NCI-H526 (cell line): ENCODE measurements around the gene CEP152.
A peak's percentile ranks its signal among the peaks of the same experiment; 100 is the strongest.
"Not testable (repeated sequence)": the region's sequence is repeated elsewhere in the genome, so short reads cannot be mapped to it uniquely, and the experiment has no call there.

Source experiments
- DNase-seq, 2 experiments: peaks; one replicate each; lab custom pipeline; 2025; lab: John Stamatoyannopoulos, UW

Gene CEP152

DNA sequence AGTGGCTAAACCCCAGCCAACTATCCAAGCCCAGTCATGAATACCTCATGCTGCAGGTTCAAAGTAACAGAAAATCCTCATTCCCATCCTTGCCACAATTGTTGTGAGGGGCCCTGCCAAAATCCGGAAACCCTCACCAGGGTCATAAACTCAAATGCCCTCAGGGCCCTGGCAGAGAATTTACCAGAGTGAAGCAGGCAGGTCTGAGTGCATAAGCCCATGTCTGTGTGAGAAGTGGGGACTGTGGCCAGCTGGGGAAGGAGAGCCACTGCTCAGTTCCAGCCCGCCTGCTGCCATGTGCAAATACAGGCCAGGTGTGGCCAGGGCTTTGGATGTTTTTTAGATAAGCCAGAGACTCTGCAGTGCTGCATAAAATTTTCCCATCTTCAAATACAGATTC, 7.0 kb downstream of the CEP152 start:
- no peak for DNase-seq

DNA sequence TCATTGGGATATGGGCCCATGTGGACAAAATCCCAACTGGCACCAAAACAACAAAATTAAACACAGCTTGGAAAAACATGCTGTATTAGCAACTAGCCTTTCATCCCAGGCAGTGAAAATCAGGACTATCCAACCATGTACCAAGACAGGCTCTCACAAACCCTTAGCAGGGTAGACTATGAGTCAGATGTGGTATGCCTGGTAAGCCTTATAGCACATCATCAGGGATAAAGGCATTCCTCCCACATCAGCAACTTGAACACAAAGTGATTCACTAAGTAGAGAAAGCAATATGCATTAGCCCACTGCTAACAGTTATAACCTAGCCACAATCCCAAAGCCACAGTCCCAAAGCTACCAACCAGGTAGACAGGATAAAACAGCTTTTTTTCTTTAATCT, 8.0 kb downstream of the CEP152 start:
- DNase-seq, result no peak

DNA sequence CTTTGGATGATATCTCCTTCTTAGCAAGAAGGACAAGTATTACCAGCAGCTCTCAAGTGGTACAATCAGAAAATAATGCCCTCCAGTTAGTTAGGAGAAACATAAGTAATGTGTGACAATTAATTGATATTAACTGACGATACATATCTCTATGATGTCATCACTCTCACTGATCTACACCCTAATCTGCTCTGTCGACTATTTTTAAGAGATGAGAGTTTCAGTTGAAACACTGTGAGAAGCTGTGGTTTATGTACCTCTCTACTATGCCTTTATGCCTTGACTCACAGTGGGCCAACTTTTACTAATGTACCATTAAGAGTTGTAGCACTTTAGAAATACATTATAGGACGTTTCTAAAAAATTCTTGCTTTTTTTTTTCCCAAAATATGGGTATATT, 8.6 kb downstream of the CEP152 start:
- no peak for DNase-seq

- peak in 1 of 2 experiments; percentile 26 for DNase-seq
These were observed 9.9 kb downstream of the CEP152 start for GRCh38 chr15:48800811-48801455.

DNA sequence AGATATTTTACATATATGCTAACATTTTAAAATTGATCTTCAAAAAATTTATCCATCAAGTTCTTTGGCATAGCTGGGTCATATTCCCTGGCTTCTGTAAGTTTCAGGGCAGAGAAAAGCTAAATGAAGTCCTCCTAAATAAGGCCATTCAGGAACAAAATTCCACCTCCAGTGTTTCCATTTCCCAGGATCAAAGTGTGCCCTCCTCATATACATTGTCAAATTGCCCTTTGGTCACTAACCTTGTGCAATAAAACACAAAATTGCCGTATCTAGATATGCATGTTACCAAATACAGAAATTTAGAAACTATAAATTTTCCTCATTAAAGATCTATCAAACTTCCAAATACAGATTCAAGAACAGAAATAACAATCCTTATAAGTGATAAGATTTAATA, 10.6 kb downstream of the CEP152 start:
- no peak for DNase-seq

DNA sequence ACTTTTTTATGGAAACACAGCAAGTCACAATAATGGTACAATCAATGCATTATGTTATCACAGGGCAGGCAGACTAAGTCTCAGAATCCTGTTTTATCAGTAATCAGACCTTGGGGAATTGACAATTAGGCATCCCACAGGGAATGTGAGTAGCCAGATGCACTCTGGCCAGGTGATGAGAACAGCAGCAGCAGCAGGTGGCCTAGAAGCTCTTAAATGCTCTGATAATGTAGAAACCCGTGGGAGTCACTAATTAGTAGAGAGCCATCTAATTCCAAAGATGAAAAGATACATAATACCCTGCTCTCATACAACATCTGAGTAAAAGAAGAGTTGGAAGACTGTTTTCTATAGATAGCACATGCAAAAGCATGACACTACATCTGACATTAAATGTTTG, 12.6 kb downstream of the CEP152 start:
- DNase-seq, result peak; percentile 9 to 38

DNA sequence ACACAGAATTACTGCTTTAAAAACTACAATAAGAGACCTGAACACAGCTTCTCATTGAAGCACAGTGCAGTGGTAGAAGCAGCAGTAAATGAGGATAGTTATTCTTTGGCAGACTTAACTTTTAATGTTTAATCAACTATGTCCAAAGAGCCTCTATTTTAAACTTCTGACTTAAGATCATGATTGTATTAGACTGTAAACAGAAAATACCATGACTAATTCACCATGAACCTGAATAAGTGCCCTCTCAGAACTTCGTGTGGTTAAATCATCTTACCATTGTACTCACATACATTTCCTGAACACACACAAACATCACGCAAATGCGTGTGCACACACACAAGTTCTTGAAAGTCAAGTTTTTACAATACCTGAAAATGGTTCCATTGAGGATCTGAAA, 13.9 kb downstream of the CEP152 start:
- DNase-seq, result no peak

GRCh38 chr15:48796521-48796920, 14.3 kb downstream of the CEP152 start:
- DNase-seq, result no peak

DNA sequence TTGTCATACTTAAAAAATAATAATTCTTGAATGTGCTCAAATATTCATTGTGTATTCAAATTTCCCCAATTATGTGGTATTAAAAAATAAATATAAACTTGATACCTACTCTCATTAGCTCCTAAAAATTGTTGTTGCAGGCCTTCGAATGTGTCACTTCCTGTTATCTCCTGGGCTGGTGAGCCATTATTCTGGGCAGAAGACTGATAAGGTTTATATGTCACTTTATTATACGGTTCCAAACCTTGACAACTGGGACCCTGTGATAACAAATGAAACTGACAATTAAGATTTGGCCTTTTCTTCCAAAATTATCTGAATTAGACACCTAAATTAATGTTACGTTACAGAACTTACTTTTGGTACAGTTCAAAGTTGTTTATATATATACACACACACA, 15.0 kb downstream of the CEP152 start:
- DNase-seq, result no peak

DNA sequence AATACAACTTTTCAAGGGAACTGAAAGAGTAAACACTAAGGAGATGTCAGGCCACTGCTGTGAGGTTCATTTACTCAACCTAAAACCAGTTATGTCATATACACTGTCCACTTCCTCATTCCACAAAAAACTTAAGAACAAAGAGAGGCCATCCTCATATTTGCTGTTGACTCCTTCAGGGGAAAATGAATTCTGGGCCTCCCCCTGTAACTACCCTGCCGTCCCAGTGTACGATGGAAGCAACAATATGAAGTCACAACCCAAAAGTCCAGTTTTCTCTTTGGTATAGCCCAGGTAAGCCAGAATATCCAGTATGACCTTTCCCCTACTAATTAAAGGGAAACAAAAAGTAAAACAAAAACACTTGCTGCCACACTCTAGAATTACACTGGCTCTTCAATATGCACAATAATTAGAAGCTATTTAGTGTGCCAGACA, 16.2 kb downstream of the CEP152 start:
- DNase-seq, result no peak

- DNase-seq, result peak; percentile 14 to 18
These were observed 18.5 kb downstream of the CEP152 start for GRCh38 chr15:48792408-48792807.

- DNase-seq, result not testable (repeated sequence)
These were observed 20.3 kb downstream of the CEP152 start for GRCh38 chr15:48790466-48791115.

GRCh38 chr15:48785712-48786111, 25.2 kb downstream of the CEP152 start:
- no peak for DNase-seq

GRCh38 chr15:48785195-48785594, 25.7 kb downstream of the CEP152 start:
- DNase-seq, result no peak

GRCh38 chr15:48784756-48785155, 26.1 kb downstream of the CEP152 start:
- DNase-seq, result no peak

GRCh38 chr15:48782911-48783310, 28.0 kb downstream of the CEP152 start:
- DNase-seq, result no peak

GRCh38 chr15:48781481-48782081, 29.3 kb downstream of the CEP152 start:
- no peak for DNase-seq

GRCh38 chr15:48781017-48781416, 29.9 kb downstream of the CEP152 start:
- no peak for DNase-seq

DNA sequence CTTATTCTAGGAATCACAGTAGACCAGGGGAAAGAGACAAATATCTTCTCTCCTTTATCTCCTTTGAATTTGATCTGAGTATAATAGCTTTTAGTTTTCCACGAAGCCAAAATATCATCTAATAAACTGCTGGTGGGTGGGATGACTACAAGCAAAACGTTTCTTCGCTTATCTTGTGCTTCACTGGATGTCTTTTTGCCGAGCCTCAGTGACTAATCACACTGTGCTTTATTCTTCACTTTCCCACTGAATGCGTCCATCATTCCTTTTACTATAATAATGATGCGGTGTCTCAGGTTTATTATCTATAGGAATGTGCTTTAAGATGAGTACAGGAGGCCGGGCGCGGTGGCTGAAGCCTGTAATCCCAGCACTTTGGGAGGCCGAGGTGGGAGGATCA, 32.5 kb downstream of the CEP152 start:
- no peak for DNase-seq

DNA sequence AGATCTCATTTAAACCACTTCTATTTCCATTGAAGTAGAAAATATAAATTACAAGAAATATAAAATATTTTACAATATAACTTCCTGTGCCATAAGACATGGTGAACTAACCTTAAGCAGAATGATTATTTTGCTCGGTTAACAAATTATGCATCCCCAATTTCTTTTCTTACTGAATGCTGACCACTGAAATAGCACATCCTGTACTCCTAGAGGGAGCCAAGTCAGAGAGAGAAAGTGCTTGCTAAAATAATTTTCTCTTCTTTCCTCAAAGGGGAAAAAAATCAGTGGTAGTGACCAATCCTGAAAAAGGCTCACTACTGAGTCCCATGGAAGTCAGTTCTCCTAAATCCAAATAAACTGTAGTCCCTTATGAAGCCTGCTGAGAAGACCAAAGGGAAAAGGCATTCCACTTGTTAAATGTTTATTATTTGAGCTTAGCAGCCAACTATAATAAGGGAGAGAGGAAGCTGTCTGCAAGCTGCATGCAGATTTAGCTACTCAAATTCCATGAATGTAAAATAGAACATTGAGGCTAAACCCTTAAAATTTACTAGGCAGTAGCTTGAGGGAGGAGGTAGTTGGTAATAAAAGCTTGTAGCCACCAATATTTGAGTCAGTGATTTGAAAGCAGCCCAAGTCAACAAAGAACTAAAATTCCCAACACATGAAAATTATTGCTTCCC, 33.1 kb downstream of the CEP152 start:
- no peak for DNase-seq

GRCh38 chr15:48775546-48775945, 35.3 kb downstream of the CEP152 start:
- no peak for DNase-seq

GRCh38 chr15:48774484-48774883, 36.4 kb downstream of the CEP152 start:
- no peak for DNase-seq

GRCh38 chr15:48766196-48766595, 44.7 kb downstream of the CEP152 start:
- no peak for DNase-seq
